Liver (tissue), 9 donors: Measurements from ENCODE around the gene KCNJ5. TPM values are rescaled to one million over a fixed set of nuclear protein-coding genes. Genes with fewer than 3 reads are reported as not detected.

Source experiments
- DNase-seq: peaks from one replicate; pipeline ENCODE4 v3.0.0-alpha.2; 2017; ENCODE audit warnings: low spot score
- H3K27ac ChIP-seq, 2 donors: one replicate each; pipeline ENCODE4 v1.7.0; 2013; ENCODE audit warnings: inconsistent platforms in 2 of 2, low read length in 2 of 2, control low read depth in 1 of 2, low read depth in 1 of 2, mild to moderate bottlenecking in 1 of 2
- H3K27me3 ChIP-seq, 4 donors: one replicate each; pipeline versions ENCODE4 v1.6.1 to v1.7.0; 2013; ENCODE audit warnings: low read length in 3 of 4, inconsistent platforms in 1 of 4, mild to moderate bottlenecking in 1 of 4, moderate library complexity in 1 of 4; ENCODE audit not compliant: control insufficient read depth in 4 of 4, insufficient read depth in 4 of 4
- H3K36me3 ChIP-seq, 4 donors: one replicate each; pipeline versions ENCODE4 v1.6.1 to v1.7.0; 2013; ENCODE audit warnings: low read length in 3 of 4, mild to moderate bottlenecking in 3 of 4, low read depth in 1 of 4, moderate library complexity in 1 of 4; ENCODE audit not compliant: control insufficient read depth in 4 of 4, insufficient read depth in 3 of 4
- H3K4me1 ChIP-seq, 4 donors: one replicate each; pipeline versions ENCODE4 v1.6.1 to v1.7.0; 2013; ENCODE audit warnings: low read length in 3 of 4, mild to moderate bottlenecking in 3 of 4, moderate library complexity in 1 of 4; ENCODE audit not compliant: control insufficient read depth in 4 of 4, insufficient read depth in 4 of 4
- H3K4me3 ChIP-seq, 3 donors: one replicate each; pipeline versions ENCODE4 v1.6.1 to v1.7.0; 2013; ENCODE audit warnings: low read length in 3 of 3, control low read depth in 1 of 3, low read depth in 1 of 3, mild to moderate bottlenecking in 1 of 3
- H3K9ac ChIP-seq, 2 donors: one replicate each; pipeline ENCODE4 v1.7.0; 2013; ENCODE audit warnings: low read length in 2 of 2, mild to moderate bottlenecking in 2 of 2, moderate library complexity in 2 of 2, control low read depth in 1 of 2, low read depth in 1 of 2
- H3K9me3 ChIP-seq, 4 donors: one replicate each; pipeline versions ENCODE4 v1.6.1 to v1.7.0; 2013; ENCODE audit warnings: low read length in 3 of 4; ENCODE audit not compliant: control insufficient read depth in 4 of 4
- FOXA2 ChIP-seq: IDR thresholded peaks from 2 replicates; pipeline ENCODE4 v1.6.1; 2016; ENCODE audit warnings: antibody characterized with exemption
- GABPA ChIP-seq, 2 donors: IDR thresholded peaks in 1 of 2; conservative IDR thresholded peaks in 1 of 2; 2 replicates each; pipeline ENCODE4 v1.6.1; 2016; ENCODE audit warnings: antibody characterized with exemption in 2 of 2, mild to moderate bottlenecking in 1 of 2, moderate library complexity in 1 of 2
- HNF4A ChIP-seq, 2 donors: conservative IDR thresholded peaks; 2 replicates each; pipeline ENCODE4 v1.6.1; 2016; ENCODE audit warnings: antibody characterized with exemption in 2 of 2, mild to moderate bottlenecking in 2 of 2
- JUND ChIP-seq, 2 donors: IDR thresholded peaks; 2 replicates each; pipeline ENCODE4 v1.6.1; 2016; ENCODE audit warnings: antibody characterized with exemption in 2 of 2
- RAD21 ChIP-seq, 2 donors: IDR thresholded peaks; 2 replicates each; pipeline ENCODE4 v1.6.1; 2016; ENCODE audit warnings: antibody characterized with exemption in 2 of 2, mild to moderate bottlenecking in 2 of 2
- RXRA ChIP-seq, 2 donors: IDR thresholded peaks; 2 replicates each; pipeline ENCODE4 v1.6.1; 2017 to 2018; ENCODE audit warnings: antibody characterized with exemption in 2 of 2, mild to moderate bottlenecking in 1 of 2
- SP1 ChIP-seq: IDR thresholded peaks from 2 replicates; pipeline ENCODE4 v1.6.1; 2018; ENCODE audit warnings: antibody characterized with exemption, mild to moderate bottlenecking
- TAF1 ChIP-seq: conservative IDR thresholded peaks from 2 replicates; pipeline ENCODE4 v1.6.1; 2016; ENCODE audit warnings: antibody characterized with exemption, mild to moderate bottlenecking
- YY1 ChIP-seq: IDR thresholded peaks from 2 replicates; pipeline ENCODE4 v1.6.1; 2016; ENCODE audit warnings: antibody characterized with exemption, mild to moderate bottlenecking
- WGBS: extraction: QIAGEN DNeasy Blood & Tissue Kit; methylation state at CpG from one replicate; pipeline ENCODE4 v1.1.7; 2013; 5-methylcytosine and 5-hydroxymethylcytosine counted together
- polyA plus RNA-seq, 2 donors: library from polyadenylated mRNA; stranded (reverse) in 1 of 2; unstranded in 1 of 2; fragments of 200-250 nt in 1 of 2; fragments of >200 nt in 1 of 2; fragmentation: Nextera tagmentation in 1 of 2; extraction: Ambion mirVana in 1 of 2; gene quantifications; one replicate each; pipeline versions ENCODE4 v1.2.1 to v1.2.3, GENCODE V29; 2013 to 2015
- total RNA-seq, 2 donors: library from RNA; depleted of rRNA; stranded (reverse); fragments of >200 nt; gene quantifications; one replicate each; pipeline ENCODE4 v1.2.3, GENCODE V29; 2014
- TF ChIP-seq, protein P1 (sequence below): IDR thresholded peaks from 2 replicates; pipeline ENCODE4 v1.6.1; 2016; ENCODE audit warnings: antibody characterized with exemption
- TF ChIP-seq, protein P2 (sequence below): IDR thresholded peaks from 2 replicates; pipeline ENCODE4 v1.6.1; 2016; ENCODE audit warnings: antibody characterized with exemption, mild to moderate bottlenecking
- TF ChIP-seq, protein P3 (sequence below): IDR thresholded peaks from 2 replicates; pipeline ENCODE4 v1.6.1; 2016; ENCODE audit warnings: antibody characterized with exemption
- donor health status: healthy.
- donor health status: healthy.
- donor health status: healthy.
- donor health status: healthy.
- donor health status: healthy.

The KCNJ5 gene
- total and polyA plus RNA-seq, 4 donors = 0.04 to 0.08 (median 0.06) TPM

DNA sequence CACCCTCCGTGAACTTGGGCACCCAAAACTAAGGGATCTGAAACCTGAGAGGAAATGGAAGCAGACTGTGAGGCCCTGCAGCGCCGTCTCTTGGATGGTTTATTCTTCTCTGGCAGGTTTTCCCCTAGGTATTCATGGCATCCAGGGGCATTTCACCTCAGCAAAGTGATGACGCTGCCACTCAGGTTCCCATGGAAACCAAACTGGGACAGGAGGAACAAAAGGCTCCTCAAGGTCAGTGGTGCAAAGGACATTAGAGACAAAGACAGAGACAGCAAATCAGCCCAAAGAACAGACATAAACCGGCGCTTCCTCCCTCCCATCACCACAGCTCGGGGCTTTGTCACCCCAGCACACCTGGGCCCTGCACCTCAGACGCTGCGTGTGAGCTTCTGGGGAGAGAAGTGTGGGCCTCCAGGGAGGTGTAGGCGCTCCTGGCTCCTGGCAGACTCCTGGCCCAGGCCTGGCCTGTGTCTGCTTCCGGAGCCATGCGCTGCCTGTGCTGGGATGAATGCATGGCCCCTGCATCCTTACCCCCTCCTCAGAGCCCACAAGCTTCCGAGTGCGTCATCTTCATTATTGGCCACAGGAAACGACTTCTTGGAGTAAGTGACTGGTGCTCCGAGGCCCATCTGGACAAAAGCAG lies 45.6 kb downstream of the KCNJ5 start:
- Histone ChIP-seq H3K9me3 (no peaks in the 10 kb centered on the region), H3K27me3 (no peaks in the 10 kb centered on the region), H3K36me3 (no peaks in the 10 kb centered on the region), H3K9ac (no peak overlapping the region), H3K4me3 (no peak overlapping the region), H3K27ac (no peak overlapping the region), H3K4me1 (no peaks in the 10 kb centered on the region)
- no peak for DNase-seq
- 88% methylated on average over 16 of the region's 16 CpGs for WGBS
- TF ChIP-seq JUND (IDR thresholded peaks at IDR 0.05) = no peak
- TF ChIP-seq GABPA (IDR thresholded peaks at IDR 0.05 in 1 of 2, conservative IDR thresholded peaks at IDR 0.05 in 1 of 2) = no peak
- TF ChIP-seq, protein P1, sequence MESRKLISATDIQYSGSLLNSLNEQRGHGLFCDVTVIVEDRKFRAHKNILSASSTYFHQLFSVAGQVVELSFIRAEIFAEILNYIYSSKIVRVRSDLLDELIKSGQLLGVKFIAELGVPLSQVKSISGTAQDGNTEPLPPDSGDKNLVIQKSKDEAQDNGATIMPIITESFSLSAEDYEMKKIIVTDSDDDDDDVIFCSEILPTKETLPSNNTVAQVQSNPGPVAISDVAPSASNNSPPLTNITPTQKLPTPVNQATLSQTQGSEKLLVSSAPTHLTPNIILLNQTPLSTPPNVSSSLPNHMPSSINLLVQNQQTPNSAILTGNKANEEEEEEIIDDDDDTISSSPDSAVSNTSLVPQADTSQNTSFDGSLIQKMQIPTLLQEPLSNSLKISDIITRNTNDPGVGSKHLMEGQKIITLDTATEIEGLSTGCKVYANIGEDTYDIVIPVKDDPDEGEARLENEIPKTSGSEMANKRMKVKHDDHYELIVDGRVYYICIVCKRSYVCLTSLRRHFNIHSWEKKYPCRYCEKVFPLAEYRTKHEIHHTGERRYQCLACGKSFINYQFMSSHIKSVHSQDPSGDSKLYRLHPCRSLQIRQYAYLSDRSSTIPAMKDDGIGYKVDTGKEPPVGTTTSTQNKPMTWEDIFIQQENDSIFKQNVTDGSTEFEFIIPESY = no peak
- no peak for TF ChIP-seq YY1
- no peak for TF ChIP-seq SP1

GRCh38 chr11:128937480-128937879 lies 46.3 kb downstream of the KCNJ5 start:
- WGBS = 91% methylated on average over 9 of the region's 9 CpGs
- no peaks in the 10 kb centered on the region for H3K9me3 ChIP-seq
- H3K27me3 ChIP-seq = no peaks in the 10 kb centered on the region
- H3K9ac ChIP-seq = no peak overlapping the region
- no peak overlapping the region for H3K27ac ChIP-seq
- no peaks in the 10 kb centered on the region for H3K36me3 ChIP-seq
- DNase-seq = no peak
- H3K4me1 ChIP-seq = no peaks in the 10 kb centered on the region
- TF ChIP-seq, protein P2, sequence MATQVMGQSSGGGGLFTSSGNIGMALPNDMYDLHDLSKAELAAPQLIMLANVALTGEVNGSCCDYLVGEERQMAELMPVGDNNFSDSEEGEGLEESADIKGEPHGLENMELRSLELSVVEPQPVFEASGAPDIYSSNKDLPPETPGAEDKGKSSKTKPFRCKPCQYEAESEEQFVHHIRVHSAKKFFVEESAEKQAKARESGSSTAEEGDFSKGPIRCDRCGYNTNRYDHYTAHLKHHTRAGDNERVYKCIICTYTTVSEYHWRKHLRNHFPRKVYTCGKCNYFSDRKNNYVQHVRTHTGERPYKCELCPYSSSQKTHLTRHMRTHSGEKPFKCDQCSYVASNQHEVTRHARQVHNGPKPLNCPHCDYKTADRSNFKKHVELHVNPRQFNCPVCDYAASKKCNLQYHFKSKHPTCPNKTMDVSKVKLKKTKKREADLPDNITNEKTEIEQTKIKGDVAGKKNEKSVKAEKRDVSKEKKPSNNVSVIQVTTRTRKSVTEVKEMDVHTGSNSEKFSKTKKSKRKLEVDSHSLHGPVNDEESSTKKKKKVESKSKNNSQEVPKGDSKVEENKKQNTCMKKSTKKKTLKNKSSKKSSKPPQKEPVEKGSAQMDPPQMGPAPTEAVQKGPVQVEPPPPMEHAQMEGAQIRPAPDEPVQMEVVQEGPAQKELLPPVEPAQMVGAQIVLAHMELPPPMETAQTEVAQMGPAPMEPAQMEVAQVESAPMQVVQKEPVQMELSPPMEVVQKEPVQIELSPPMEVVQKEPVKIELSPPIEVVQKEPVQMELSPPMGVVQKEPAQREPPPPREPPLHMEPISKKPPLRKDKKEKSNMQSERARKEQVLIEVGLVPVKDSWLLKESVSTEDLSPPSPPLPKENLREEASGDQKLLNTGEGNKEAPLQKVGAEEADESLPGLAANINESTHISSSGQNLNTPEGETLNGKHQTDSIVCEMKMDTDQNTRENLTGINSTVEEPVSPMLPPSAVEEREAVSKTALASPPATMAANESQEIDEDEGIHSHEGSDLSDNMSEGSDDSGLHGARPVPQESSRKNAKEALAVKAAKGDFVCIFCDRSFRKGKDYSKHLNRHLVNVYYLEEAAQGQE = no peak
- no peak for TF ChIP-seq HNF4A (conservative IDR thresholded peaks at IDR 0.05)
- TF ChIP-seq RXRA (IDR thresholded peaks at IDR 0.05) = no peak
- TF ChIP-seq FOXA2 = no peak
- TF ChIP-seq, protein P3, sequence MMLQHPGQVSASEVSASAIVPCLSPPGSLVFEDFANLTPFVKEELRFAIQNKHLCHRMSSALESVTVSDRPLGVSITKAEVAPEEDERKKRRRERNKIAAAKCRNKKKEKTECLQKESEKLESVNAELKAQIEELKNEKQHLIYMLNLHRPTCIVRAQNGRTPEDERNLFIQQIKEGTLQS = no peak
- no peak overlapping the region for H3K4me3 ChIP-seq

DNA sequence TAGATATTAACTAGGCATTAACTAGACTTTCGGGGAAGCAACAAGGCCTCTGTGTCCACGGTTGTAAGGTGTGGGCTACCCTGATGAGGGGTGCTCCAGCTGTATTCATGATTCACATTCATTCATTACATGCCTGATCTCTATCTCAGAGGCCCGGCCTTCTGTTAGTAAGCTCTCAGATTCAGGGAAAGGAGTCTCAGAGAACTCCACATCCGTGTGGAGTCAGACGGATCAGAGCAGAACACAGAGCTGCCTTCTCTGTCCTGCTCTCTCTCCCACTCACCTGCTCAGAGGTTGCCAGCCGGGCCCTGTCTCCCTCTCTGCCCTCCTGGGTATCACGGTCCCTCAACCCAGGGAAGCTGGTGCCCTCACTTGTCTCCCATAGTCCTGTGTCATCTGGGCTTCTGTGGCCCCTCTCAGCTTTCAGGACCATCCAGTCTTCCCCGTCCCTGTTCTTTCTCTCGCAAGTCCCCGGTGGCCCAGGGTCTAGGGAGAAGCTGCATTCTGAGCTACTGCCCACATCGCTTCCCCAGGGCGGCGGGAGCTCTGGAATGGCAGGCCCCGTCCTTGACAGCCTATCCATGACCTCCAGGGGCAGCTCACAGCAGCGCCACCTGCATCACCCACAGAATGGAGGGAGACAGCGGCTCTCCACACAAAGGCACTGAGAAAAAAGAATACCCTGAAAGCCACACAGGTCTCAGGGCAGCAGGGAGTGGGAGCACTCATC lies 47.2 kb downstream of the KCNJ5 start:
- H3K36me3 ChIP-seq = no peaks in the 10 kb centered on the region
- H3K4me1 ChIP-seq = no peaks in the 10 kb centered on the region
- no peak overlapping the region for H3K27ac ChIP-seq
- H3K27me3 ChIP-seq = no peaks in the 10 kb centered on the region
- DNase-seq = no peak
- H3K4me3 ChIP-seq = no peak overlapping the region
- WGBS = 91% methylated on average over 16 of the region's 16 CpGs
- TF ChIP-seq RAD21 (IDR thresholded peaks at IDR 0.05) (no peak), TAF1 (no peak), SP1 (no peak), FOXA2 (no peak)
- no peaks in the 10 kb centered on the region for H3K9me3 ChIP-seq
- no peak overlapping the region for H3K9ac ChIP-seq
